IPS-18c (cell line): ENCODE measurements around the gene MYH11.
"Not testable (repeated sequence)": the region's sequence is repeated elsewhere in the genome, so short reads cannot be mapped to it uniquely, and the experiment has no call there.

Source experiments
- H3K4me3 ChIP-seq: 2 replicates; pipeline ENCODE4 v1.7.0; 2013; ENCODE audit warnings: low read depth, mild to moderate bottlenecking, low read length, moderate library complexity; ENCODE audit not compliant: insufficient read depth
- H3K9me3 ChIP-seq: one replicate; pipeline ENCODE4 v1.6.1; 2013; ENCODE audit warnings: mild to moderate bottlenecking, low read length, moderate library complexity; ENCODE audit not compliant: control insufficient read depth, insufficient read depth

Gene MYH11

GRCh38 chr16:15854906-15855703 lies 1.7 kb downstream of the MYH11 start:
- no peak overlapping the region for H3K4me3 ChIP-seq
- H3K9me3 ChIP-seq, result peaks cover 7% of the 10 kb centered on the region

DNA sequence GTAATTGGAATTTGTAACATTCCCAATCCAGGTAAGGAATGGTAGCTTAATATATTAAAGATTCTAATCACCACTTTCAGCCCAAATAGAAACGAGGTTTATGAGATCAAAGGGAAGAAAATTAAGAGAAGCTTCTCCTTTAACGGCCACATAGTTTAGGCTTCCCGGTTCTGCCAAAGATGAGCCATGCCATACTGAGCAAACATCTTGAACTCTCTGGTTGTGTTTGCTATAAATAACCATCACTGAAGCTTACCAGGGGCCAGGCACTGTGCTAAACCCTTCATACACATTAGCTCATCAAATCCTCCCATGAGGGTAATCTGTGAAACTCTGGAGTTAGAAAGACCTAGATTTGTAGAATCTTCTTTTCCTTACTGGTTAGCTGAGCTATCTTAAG lies 2.8 kb downstream of the MYH11 start:
- Histone ChIP-seq H3K9me3 (peaks cover 7% of the 10 kb centered on the region), H3K4me3 (no peak overlapping the region)

GRCh38 chr16:15853021-15853420 lies 3.8 kb downstream of the MYH11 start:
- H3K4me3 ChIP-seq, result no peak overlapping the region
- H3K9me3 ChIP-seq, result peaks cover 2% of the 10 kb centered on the region

DNA sequence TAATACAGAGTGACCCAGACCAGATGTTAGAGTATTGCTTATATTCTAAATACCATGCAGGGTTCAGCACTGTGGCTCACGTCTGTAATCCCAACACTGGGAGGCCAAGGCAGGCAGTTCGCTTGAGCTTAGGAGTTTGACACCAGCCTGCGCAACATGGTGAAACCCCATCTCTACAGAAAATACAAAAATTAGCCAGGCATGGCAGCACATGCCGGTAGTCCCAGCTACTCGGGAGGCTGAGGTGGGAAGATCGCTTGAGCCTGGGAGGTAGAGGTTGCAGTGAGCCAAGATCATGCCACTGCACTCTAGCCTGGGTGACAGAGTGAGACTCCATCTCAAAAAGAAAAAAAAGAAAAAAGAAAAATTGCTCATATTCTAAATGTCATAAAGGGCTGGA lies 6.3 kb downstream of the MYH11 start:
- not testable (repeated sequence) for H3K9me3 ChIP-seq, H3K4me3 ChIP-seq

- no peak overlapping the region for H3K4me3 ChIP-seq
- H3K9me3 ChIP-seq, result no peaks in the 10 kb centered on the region
Observed at GRCh38 chr16:15849209-15849981, 7.4 kb downstream of the MYH11 start.

DNA sequence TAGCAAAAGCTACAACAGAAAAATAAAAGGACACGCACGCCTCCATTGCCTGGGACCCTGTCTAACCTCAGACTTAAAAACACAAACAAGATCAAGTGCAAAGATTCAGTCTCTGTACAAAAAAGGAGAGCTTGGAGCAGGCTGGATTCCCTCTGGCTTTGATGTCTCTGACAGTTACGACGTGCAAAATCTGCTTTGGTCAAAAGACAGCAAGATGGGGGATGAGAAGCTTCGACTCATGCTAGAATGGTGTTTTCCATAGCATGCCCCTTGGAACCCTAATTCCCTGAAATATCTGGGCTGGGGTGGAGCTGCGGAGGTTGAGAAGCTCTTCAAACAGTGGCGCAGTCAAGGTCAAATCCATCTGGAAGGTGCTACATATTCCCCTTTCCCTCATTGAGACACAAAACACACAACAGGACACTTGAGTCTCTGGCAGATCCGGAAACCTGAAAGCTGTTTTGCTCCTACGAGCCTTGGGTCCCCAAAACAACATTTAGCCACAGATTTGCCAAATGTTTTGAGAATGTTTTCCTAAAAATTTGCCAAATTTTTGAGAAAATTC lies 9.1 kb downstream of the MYH11 start:
- Histone ChIP-seq H3K9me3 (no peaks in the 10 kb centered on the region), H3K4me3 (no peak overlapping the region)

GRCh38 chr16:15846510-15846909 lies 10.3 kb downstream of the MYH11 start:
- H3K9me3 ChIP-seq, result no peaks in the 10 kb centered on the region
- no peak overlapping the region for H3K4me3 ChIP-seq

DNA sequence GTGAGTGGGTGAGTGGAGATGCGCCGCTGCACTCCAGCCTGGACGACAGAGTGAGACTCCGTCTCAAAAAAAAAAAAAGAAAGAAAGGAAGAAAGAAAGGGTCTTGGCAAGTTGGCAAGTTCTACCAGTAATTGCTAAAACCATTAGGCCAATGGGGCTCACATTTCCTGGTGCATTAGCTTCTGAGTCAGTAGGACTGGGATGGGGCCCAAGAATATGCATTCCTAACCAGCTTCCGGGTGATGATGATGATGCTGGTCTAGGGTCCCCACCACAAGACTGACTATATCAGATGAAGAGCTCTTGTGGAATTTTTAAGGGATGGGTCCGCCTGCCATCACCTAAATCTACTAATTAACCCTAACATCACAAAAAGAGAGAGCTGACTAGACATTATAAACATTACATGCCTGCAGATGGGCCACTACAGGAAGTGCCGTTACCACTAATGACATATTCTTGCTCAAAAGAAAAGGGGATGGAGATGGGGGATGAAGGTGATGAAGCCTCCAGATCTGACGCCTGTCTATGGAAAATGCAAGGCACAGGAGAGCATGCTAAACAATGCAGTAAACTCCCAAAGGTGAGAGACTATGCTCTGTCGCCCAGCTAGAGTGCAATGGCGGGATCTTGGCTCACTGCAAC lies 13.1 kb downstream of the MYH11 start:
- no peaks in the 10 kb centered on the region for H3K9me3 ChIP-seq
- no peak overlapping the region for H3K4me3 ChIP-seq

DNA sequence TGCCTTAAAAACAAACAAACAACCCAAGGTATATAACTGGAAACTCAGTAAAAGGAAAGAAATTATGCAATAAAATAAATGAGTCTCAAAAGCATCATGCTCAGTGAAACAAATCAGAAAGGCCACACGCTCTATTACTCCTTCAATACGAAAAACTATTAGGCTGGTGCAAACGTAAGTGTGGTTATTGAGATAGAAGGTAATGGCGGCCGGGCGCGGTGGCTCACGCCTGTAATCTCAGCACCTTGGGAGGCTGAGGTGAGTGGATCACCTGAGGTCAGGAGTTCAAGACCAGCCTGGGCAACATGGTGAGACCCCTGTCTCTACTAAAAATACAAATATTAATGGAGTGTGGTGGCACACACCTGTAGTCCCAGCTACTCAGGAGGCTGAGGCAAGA lies 17.6 kb downstream of the MYH11 start:
- H3K9me3 ChIP-seq, H3K4me3 ChIP-seq: not testable (repeated sequence)

- Histone ChIP-seq H3K4me3 (no peak overlapping the region), H3K9me3 (no peaks in the 10 kb centered on the region)
Observed at GRCh38 chr16:15837761-15838160, 19.1 kb downstream of the MYH11 start.

- H3K4me3 ChIP-seq, result no peak overlapping the region
- no peaks in the 10 kb centered on the region for H3K9me3 ChIP-seq
Observed at GRCh38 chr16:15836965-15837611, 19.7 kb downstream of the MYH11 start.

DNA sequence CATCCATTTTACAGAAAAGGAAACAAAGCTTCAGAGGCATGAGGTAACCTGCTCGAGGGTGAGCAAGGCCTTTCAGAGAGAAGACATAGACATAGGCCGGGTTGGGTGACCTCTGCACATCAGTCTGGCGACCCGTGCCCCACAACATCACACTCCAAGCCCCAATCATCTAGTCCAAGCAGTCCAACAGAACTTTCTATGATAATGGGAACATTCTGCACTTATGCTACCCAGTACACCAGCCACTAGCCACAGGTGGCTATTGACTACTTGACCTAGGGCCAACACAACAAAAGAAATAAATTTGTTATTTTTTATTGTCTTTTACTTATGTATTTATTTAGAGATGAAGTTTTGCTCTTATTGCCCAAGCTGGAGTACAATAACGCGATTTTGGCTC lies 20.8 kb downstream of the MYH11 start:
- no peaks in the 10 kb centered on the region for H3K9me3 ChIP-seq
- no peak overlapping the region for H3K4me3 ChIP-seq

- no peak overlapping the region for H3K4me3 ChIP-seq
- H3K9me3 ChIP-seq, result no peaks in the 10 kb centered on the region
Observed at GRCh38 chr16:15835136-15835878, 21.5 kb downstream of the MYH11 start.

DNA sequence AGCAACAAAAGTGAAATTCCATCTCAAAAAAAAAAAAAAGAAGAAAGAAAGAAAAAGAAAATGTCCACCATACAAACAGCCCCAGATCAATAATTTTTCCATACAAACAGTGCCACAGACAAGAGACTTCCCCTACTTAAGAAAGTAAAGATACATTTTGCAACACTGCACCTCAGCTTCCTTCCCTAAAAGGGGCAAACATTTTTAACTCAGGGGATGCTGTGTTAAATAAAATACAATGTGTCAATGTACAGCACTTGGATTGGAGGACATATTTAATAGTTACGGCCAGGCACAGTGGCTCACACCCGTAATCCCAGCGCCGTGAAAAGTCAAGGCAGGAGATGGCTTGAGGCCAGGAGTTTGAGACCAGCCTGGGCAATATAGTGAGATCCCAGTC lies 22.3 kb downstream of the MYH11 start:
- Histone ChIP-seq H3K4me3 (no peak overlapping the region), H3K9me3 (no peaks in the 10 kb centered on the region)

DNA sequence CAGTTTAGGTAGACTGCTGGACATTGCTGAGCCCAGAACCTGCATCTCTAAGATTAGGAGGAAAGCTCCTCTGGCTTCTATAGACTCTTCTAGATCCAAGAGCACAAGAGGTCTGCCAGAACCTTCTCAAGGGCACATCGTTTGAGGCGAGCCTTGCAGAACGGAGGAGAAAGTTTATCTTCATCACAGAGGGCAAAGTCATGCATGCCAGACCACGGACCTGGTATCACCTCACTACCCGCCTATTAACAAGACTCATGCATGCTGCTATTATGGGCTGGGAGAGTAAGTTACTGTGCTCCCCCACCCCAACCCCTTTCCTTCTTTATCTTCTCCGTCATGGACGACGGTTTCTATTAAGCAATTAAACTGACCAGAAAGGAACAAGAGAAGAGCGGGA lies 23.3 kb downstream of the MYH11 start:
- Histone ChIP-seq H3K9me3 (no peaks in the 10 kb centered on the region), H3K4me3 (no peak overlapping the region)

- Histone ChIP-seq H3K4me3 (no peak overlapping the region), H3K9me3 (no peaks in the 10 kb centered on the region)
Observed at GRCh38 chr16:15832241-15832640, 24.6 kb downstream of the MYH11 start.
